HG02943 (cell line): ENCODE measurements around the gene SBF2.

Experiments
- ATAC-seq: cut with Tn5 transposase; IDR thresholded peaks from one replicate; pipeline ENCODE4 v1.9.1; 2021; ENCODE audit warnings: mild to moderate bottlenecking, low read depth, moderate library complexity; ENCODE audit not compliant: unreplicated experiment

SBF2 gene

DNA sequence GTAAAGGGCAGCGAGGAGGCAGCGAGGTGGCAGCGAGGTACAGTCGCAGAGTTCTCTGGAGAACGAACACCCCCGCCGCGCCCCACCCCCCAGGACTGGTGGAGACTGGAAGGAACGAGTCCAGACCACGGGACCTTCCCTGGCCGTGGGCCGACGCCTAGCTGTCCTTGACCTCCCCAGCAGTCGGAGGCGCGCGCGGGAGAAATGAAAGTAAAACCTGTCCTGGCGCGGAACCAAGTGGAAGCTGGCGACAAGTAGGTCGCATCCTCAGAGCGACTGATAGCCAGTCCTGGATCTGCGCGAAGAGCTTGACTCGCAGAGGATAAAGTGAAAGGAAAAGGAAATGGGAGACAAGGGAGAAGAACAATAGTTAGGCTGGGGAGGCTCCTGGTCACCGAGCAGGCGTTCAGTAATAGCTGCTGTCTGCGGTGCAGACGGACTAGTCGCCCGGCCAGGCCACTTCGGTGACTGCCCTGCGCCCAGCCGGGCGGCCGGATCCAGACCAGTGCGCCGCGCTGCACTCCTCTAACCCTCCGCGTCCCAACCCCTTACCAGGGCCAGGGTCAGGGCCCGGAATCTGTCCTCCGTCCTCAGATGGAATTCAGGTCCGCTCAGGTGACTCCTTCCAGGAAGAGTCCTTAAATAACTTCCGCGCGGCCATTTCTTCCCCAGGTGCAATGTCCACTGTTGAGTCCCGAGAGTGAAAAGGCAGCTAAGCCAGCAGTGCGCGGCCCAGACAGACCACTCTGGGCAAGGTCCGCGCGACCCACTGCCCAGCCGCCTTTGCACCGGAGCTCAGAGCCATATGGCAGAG is 8.9 kb upstream of the SBF2 start:
- ATAC-seq = no peak

GRCh38 chr11:10302359-10302743 is 8.3 kb upstream of the SBF2 start:
- no peak for ATAC-seq

DNA sequence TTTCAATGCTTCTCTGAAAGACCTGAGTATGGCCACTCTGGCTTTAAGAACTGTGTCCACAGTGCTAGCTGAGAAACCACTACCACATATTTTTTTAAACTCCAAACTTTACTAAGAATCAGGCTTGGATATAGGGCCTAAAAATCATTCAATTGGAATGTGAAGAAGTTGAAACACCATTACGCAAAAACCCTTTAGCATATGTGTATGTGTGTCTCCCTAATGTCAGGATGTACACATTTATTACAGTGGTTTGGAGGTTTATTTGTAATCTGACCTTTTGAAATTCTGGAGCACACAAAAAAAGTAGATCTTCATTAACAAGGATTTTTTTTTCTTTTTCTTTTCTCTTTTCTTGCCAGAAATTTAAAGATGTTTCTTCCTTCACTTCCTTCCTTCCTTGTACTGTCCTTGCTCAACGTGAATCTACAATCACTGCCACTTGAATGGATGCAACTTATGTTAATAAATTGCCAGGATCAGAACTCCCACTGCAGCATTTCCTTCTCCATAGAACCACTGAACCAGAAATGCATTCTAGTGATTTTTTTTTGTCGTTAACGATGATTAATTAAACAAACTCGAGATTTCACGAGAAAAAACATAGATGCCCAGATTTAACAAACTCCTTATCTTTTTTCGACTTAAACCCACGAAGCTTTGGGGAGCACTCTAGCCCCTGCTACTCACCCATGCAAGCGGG is 7.8 kb upstream of the SBF2 start:
- ATAC-seq = no peak

- peak; percentile 94 for ATAC-seq
Observed at GRCh38 chr11:10298342-10298741, 4.3 kb upstream of the SBF2 start.

DNA sequence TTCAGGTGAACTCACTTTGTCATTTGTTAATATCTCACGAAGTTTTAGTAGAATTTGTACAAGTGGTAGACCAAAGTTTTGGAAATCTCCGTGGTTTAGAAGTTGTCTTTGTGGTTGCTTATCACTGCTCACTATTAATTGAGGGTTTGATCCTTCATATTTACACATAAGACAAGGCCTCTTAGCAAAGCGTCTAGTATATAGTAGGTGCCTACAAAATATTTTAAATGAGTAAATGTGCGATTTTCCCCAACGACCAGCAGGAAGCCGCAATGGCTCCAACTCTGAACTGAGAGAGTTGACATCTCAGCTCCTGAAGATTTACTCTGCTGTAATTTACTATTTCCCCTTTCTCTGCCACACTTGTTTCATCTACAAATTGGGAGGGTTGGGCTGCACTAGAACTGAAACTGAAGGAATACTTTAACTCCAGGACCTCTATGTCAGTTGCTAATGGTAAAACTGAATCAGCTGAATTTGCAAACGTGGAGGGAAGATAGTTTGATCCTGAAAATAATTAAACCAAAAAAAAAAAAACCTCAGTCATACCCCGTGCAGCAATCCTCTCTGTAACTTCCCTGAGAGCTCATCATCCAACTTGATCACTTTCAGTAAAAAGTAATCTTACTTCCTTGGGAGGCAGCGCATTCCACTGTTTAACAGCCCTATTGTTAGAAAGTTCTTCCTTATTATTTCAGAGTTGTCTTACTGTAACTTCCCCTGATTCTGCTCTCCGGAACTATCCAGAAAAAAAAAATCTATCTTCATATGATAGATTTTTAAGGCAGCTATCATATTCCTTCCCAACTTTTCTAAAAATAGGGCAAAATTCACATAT is 1.3 kb upstream of the SBF2 start:
- ATAC-seq = no peak

GRCh38 chr11:10294290-10294953 is 403 bp upstream of the SBF2 start:
- ATAC-seq = no peak

GRCh38 chr11:10291801-10292638 is 2.0 kb downstream of the SBF2 start:
- ATAC-seq = no peak

- ATAC-seq = no peak
Observed at GRCh38 chr11:10289765-10290380, 4.1 kb downstream of the SBF2 start.

DNA sequence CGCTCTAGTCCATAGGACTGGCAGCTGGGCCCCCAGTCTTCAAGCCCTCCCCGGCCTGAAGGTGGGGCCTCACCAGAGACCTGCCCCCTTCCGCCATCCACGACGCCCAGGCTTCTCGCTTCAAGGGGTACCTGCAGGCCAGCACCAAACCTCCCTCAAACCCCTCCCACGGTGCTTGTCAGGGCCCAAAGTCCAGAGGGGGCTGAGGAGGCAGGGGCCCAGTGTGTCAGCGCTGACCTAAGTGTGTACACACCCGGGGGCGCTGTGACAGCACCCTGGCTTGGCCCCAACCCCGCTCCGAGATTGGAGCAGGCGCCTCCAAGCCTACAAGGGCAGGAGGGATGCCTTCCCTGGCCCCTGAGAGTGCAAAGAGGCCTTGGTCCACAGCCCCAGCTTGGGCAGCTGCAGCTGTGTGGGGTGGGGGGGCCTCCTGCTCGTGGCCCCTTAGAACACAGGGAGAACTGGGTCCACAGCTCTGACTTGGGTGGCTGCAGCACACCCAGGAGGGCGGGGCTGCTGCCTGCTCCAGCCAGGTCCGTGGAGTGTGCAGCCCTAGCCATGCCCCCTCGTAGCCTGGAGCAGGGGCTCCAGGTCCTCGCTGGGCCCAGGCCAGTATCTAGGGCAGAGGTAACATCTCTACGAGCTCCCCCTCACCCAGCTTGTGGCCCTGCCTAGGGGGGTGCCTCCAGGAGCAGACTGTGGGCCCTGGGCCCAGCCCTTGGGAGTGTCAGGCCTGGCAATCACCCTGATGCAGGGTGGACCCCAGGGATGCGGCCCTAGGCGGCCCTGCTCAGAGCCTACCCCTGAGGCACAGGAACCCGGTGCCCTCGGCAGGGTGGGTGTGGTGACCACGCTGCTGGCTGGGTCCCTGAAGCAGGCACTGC is 4.9 kb downstream of the SBF2 start:
- ATAC-seq = no peak

GRCh38 chr11:10287766-10288715 is 6.0 kb downstream of the SBF2 start:
- no peak for ATAC-seq

DNA sequence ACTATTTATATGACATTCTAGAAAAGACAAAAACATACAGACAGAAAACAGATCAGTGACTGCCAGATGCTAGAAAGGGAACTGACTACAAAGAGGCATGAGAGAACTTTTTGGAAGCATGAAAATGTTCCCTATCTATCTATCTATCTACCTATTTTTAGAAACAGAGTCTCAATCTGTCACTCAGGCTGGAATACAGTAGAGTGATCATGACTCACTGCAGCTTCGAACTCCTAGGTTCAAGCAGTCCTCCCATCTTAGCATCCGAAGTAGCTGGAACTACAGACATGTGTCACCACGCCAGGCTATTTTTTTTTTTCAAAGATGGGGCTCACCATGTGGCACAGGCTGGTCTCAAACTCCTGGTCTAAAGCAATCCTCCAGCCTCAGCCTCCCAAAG is 6.9 kb downstream of the SBF2 start:
- ATAC-seq = no peak

DNA sequence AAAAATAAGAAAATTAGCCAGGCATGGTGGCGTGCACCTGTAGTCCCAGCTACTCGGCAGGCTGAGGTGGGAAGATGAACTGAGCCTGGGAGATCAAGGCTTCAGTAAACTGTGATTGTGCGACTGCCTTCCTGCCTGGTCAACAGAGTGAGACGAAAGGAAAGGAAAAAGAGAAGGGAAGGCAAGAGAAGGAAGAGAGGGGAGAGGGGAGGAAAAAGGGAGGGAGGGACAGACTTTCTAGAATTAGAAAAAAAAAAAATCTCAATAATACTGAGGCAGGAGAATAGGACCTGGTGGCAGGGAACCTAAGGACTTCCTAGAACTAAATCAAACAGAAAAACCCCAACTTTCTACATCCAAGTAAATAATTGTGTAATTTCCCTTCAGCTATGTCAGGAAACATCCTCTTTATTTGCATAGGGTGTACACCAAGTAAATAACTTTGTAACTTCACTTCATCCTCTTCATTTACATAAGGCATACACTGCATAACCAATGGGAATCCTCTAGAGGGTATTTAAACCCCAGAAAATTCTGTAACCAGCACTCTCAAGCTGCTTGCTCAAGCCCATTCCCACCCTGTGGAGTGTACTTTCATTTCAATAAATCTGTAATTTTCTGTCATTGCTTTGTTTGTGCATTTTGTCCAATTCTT is 8.7 kb downstream of the SBF2 start:
- no peak for ATAC-seq

DNA sequence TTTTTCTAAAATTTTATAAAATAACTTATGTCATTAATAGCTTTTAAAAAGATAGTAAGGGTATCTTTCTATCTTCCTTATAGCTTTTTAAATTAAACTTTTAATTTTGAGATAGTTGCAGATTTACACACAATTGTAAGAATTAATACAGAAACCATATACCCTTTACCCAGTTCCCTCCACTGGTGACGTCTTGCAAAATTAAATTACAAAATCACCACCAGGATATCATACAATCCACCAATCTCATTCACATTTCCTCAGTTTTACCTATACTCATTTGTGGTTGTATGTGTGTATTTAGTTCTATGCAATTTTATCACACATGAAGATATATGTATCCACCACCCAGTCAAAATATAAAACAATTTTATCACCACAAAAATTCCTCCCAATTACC is 10.0 kb downstream of the SBF2 start:
- ATAC-seq = no peak

DNA sequence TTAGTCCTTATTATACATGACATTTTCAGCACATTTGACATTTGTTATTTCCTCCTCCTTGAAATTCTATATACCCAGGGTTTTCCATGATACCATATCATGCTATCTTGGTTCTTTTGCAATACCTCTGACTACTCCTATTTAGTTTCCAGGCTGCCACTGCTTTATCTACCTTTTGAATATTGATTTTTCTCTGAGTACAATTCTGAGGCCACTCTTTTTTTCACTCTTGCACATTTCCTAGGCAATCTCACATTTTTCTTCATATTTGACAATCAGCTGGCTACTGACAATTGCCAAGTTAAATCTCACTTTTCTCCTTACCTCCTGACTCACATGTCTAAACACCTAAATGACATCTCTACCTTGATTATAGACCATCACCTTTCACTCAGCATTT is 11.9 kb downstream of the SBF2 start:
- no peak for ATAC-seq

GRCh38 chr11:10275714-10276113 is 18.3 kb downstream of the SBF2 start:
- no peak for ATAC-seq

DNA sequence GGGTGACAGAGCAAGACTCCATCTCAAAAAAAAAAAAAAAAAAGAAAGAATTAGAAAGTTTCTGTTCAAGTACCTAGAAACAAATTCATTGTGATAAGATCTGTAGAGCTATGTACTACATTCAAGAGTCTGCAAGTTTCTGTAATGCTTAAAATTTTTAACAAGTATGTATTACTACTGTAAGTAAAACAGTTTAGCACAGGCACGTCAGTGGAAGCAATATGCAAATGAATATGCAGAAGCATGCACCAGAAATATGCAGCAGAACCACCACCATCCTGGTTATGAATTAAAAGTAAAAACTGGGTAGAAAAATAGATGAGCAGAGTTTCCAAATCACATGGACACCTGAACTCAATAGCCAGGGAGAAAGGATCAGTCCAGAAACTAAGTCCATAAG is 19.3 kb downstream of the SBF2 start:
- no peak for ATAC-seq

DNA sequence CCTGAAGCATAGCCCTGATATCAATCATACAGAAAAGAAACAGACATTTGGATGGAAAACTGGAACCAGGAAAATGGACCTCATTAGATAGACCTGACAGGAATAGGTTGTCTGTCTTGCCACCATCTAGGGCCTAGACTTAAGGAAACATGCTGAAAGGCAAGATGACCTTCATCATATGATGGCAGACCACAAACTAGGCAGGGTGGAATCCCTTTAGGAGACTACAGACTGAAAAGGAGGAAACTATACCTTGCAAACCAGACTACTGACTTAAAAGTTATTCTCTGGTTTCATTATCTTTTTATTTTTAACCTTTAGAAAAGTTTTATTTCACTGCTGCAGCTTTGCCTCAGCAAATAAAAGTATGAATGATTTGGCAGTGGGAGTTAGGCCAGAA is 20.3 kb downstream of the SBF2 start:
- ATAC-seq = no peak
